IMR-90 (cell line): Measurements from ENCODE around the gene PDE4DIP. TPM values are rescaled to one million over a fixed set of nuclear protein-coding genes. Genes with fewer than 3 reads are reported as not detected.
"Not testable (repeated sequence)": the region's sequence is repeated elsewhere in the genome, so short reads cannot be mapped to it uniquely, and the experiment has no call there.

ENCODE experiments used
- ATAC-seq: fragments of 200-7000 bp; cut with Tn5 transposase; 2 replicates; pipeline ENCODE4 v1.9.1; 2020; ENCODE audit warnings: low read depth, mild to moderate bottlenecking, moderate library complexity
- BruUV-seq: library from RNA; stranded (reverse); fragments of 400-500 nt; replicated peaks from 2 replicates; lab custom pipeline; 2021; lab: Mats Ljungman, UMichigan
- CTCF ChIA-PET: fragments of 300-600 bp; formaldehyde crosslinking; extraction: SDS; loops from one replicate; lab custom pipeline; 2021; ENCODE audit warnings: antibody characterized with exemption; lab: Yijun Ruan, JAX
- POLR2A ChIA-PET: fragments of 300-600 bp; sonication (Branson Sonifier 250); formaldehyde crosslinking; loops from one replicate; lab custom pipeline; 2022; ENCODE audit warnings: antibody characterized with exemption; ENCODE audit not compliant: unreplicated experiment; lab: Charles Lee
- DNase-seq: peaks from one replicate; pipeline ENCODE4 v3.0.0; 2013
- H2AFZ ChIP-seq: replicated peaks from 2 replicates; pipeline ENCODE3; 2013; ENCODE audit warnings: low read length, mild to moderate bottlenecking; ENCODE audit not compliant: poor library complexity
- H2AK5ac ChIP-seq: 2 replicates; pipeline ENCODE4 v1.6.1; 2013; ENCODE audit warnings: low read depth, low read length, inconsistent platforms
- H2AK9ac ChIP-seq: replicated peaks from 2 replicates; pipeline ENCODE3; 2013; ENCODE audit warnings: mild to moderate bottlenecking, low read depth, low read length, moderate library complexity; ENCODE audit not compliant: poor library complexity
- H2BK120ac ChIP-seq: 2 replicates; pipeline ENCODE4 v1.6.1; 2013; ENCODE audit warnings: low read depth, low read length, inconsistent platforms
- H2BK15ac ChIP-seq: 3 replicates; pipeline ENCODE4 v1.6.1; 2013; ENCODE audit warnings: low read depth, low read length, inconsistent platforms
- H2BK20ac ChIP-seq: 2 replicates; pipeline ENCODE4 v1.6.1; 2013; ENCODE audit warnings: low read depth, mild to moderate bottlenecking, inconsistent platforms, low read length, moderate library complexity
- H2BK5ac ChIP-seq: 2 replicates; pipeline ENCODE4 v1.6.1; 2013; ENCODE audit warnings: mild to moderate bottlenecking, low read depth, low read length, inconsistent platforms; ENCODE audit not compliant: poor library complexity, severe bottlenecking
- H3K14ac ChIP-seq: replicated peaks from 2 replicates; pipeline ENCODE4 v1.6.1; 2013; ENCODE audit warnings: low read depth, low read length, inconsistent platforms
- H3K18ac ChIP-seq: 2 replicates; pipeline ENCODE4 v1.6.1; 2013; ENCODE audit warnings: low read depth, low read length, control low read depth
- H3K23ac ChIP-seq: 2 replicates; pipeline ENCODE4 v1.6.1; 2013; ENCODE audit warnings: low read depth, low read length, inconsistent platforms
- H3K27ac ChIP-seq: 2 replicates; pipeline ENCODE4 v1.5.1; 2013; ENCODE audit warnings: mild to moderate bottlenecking, control low read depth, low read length; ENCODE audit not compliant: insufficient read depth
- H3K27me3 ChIP-seq: 2 replicates; pipeline ENCODE4 v1.6.1; 2013; ENCODE audit warnings: low read length; ENCODE audit not compliant: control insufficient read depth, insufficient read depth
- H3K36me3 ChIP-seq: 2 replicates; pipeline ENCODE4 v1.6.1; 2013; ENCODE audit warnings: low read length, mixed read lengths; ENCODE audit not compliant: control insufficient read depth, insufficient read depth
- H3K4ac ChIP-seq: 2 replicates; pipeline ENCODE4 v1.6.1; 2013; ENCODE audit warnings: low read depth, low read length, inconsistent platforms
- H3K4me1 ChIP-seq: 2 replicates; pipeline ENCODE4 v1.6.1; 2013; ENCODE audit warnings: low read length, mixed read lengths; ENCODE audit not compliant: control insufficient read depth, insufficient read depth
- H3K4me2 ChIP-seq: 2 replicates; pipeline ENCODE4 v1.6.1; 2013; ENCODE audit warnings: low read depth, mild to moderate bottlenecking, control low read depth, low read length, moderate library complexity
- H3K4me3 ChIP-seq: 2 replicates; pipeline ENCODE4 v1.5.1; 2013; ENCODE audit warnings: low read depth, mild to moderate bottlenecking, control low read depth, low read length, moderate library complexity; ENCODE audit not compliant: insufficient read depth
- H3K56ac ChIP-seq: 2 replicates; pipeline ENCODE4 v1.6.1; 2013; ENCODE audit warnings: low read length, inconsistent platforms; ENCODE audit not compliant: insufficient read depth; ENCODE audit errors: extremely low read depth
- H3K79me1 ChIP-seq, 2 experiments: 2 replicates each; pipeline ENCODE4 v1.6.1; 2013; ENCODE audit warnings: low read length in 2 of 2, inconsistent platforms in 1 of 2, low read depth in 1 of 2
- H3K9ac ChIP-seq: 2 replicates; pipeline ENCODE4 v1.6.1; 2013; ENCODE audit warnings: low read depth, low read length, control low read depth
- H3K9me1 ChIP-seq: 2 replicates; pipeline ENCODE4 v1.6.1; 2013; ENCODE audit warnings: low read length, inconsistent platforms; ENCODE audit not compliant: insufficient read depth
- H3K9me3 ChIP-seq: 2 replicates; pipeline ENCODE4 v1.6.1; 2013; ENCODE audit warnings: low read length; ENCODE audit not compliant: control insufficient read depth, insufficient read depth
- H4K20me1 ChIP-seq: 2 replicates; pipeline ENCODE4 v1.6.1; 2013; ENCODE audit warnings: low read length, inconsistent platforms; ENCODE audit not compliant: insufficient read depth
- H4K5ac ChIP-seq: 2 replicates; pipeline ENCODE4 v1.6.1; 2013; ENCODE audit warnings: mild to moderate bottlenecking, low read depth, low read length, control low read depth
- H4K8ac ChIP-seq, 2 experiments: 2 replicates each; pipeline ENCODE4 v1.6.1; 2013; ENCODE audit warnings: low read depth in 2 of 2, low read length in 2 of 2, control low read depth in 1 of 2, inconsistent platforms in 1 of 2
- H4K91ac ChIP-seq: 2 replicates; pipeline ENCODE4 v1.6.1; 2013; ENCODE audit warnings: low read depth, low read length, inconsistent platforms; ENCODE audit not compliant: insufficient read depth
- WGBS, 2 experiments: methylation state at CpG; one replicate each; pipeline versions ENCODE4 v1.1.5 to v1.1.7; 2013; ENCODE audit warnings: missing lambda C conversion rate in 2 of 2; ENCODE audit not compliant: insufficient read length in 1 of 2; ENCODE audit errors: extremely low coverage in 2 of 2; 5-methylcytosine and 5-hydroxymethylcytosine counted together
- dilution Hi-C: fragments of 300-500 bp; cut with HindIII; formaldehyde crosslinking; loops from one replicate; pipeline ENCODE4 v1.14.3; 2018; ENCODE audit warnings: low sequenced_read_pairs; ENCODE audit not compliant: unreplicated experiment
- in situ Hi-C: fragments of 300-500 bp; cut with MboI; formaldehyde crosslinking; loops from 3 replicates; pipeline ENCODE4 v1.14.3; 2019; ENCODE audit warnings: low sequenced_read_pairs, inconsistent platforms, mixed read lengths
- intact Hi-C: fragments of 100-400 bp; cut with micrococcal nuclease; formaldehyde crosslinking; loops from 2 replicates; pipeline ENCODE4 v1.10.0; 2022
- polyA plus RNA-seq, 3 experiments: library from polyadenylated mRNA; depleted of rRNA; stranded (reverse); fragments of >200 nt; gene quantifications; 2 replicates each; pipeline ENCODE4 v1.2.3, GENCODE V29; 2012; ENCODE audit warnings: low replicate concordance in 1 of 3
- total RNA-seq: library from RNA; depleted of rRNA; stranded (reverse); fragments of >200 nt; gene quantifications from 2 replicates; pipeline ENCODE4 v1.2.3, GENCODE V29; 2012

The PDE4DIP gene
- total and polyA plus RNA-seq, 2 of the 4 experiments (the other 2 are of a cell fraction) = 36.7 to 74.4 TPM

GRCh38 chr1:148977785-148978184 lies 133.6 kb downstream of the PDE4DIP start:
- H2AFZ ChIP-seq, H4K91ac ChIP-seq, ATAC-seq, H3K79me1 ChIP-seq, dilution Hi-C loops, H3K14ac ChIP-seq, intact Hi-C loops, H3K4me3 ChIP-seq, POLR2A ChIA-PET, in situ Hi-C loops, H2BK15ac ChIP-seq, H3K9ac ChIP-seq, CTCF ChIA-PET, H2AK5ac ChIP-seq, H2BK120ac ChIP-seq, H2BK20ac ChIP-seq, H3K9me3 ChIP-seq, H3K18ac ChIP-seq, H3K56ac ChIP-seq, H4K5ac ChIP-seq, H3K4me1 ChIP-seq, H3K27me3 ChIP-seq, DNase-seq, H4K8ac ChIP-seq, H3K23ac ChIP-seq, H3K4me2 ChIP-seq, H3K27ac ChIP-seq, H3K4ac ChIP-seq, H3K9me1 ChIP-seq, BruUV-seq, H4K20me1 ChIP-seq, H2AK9ac ChIP-seq, H2BK5ac ChIP-seq: not testable (repeated sequence)
- WGBS, 2 experiments = 100% methylated on average over 1 of the region's 1 CpG; no CpG with 5 or more reads in 1 of the 2 experiments
- H3K36me3 ChIP-seq = peaks cover 21% of the 10 kb centered on the region

- H3K9ac ChIP-seq, H3K9me3 ChIP-seq, H4K5ac ChIP-seq, H3K56ac ChIP-seq, H3K27me3 ChIP-seq, DNase-seq, H3K18ac ChIP-seq, H3K4me1 ChIP-seq, H2AFZ ChIP-seq, H3K4me2 ChIP-seq, H2BK120ac ChIP-seq, intact Hi-C loops, dilution Hi-C loops, H2AK5ac ChIP-seq, H3K4me3 ChIP-seq, POLR2A ChIA-PET, H3K27ac ChIP-seq, CTCF ChIA-PET, H2BK5ac ChIP-seq, H3K4ac ChIP-seq, H2BK20ac ChIP-seq, H2AK9ac ChIP-seq, H3K79me1 ChIP-seq, H3K9me1 ChIP-seq, BruUV-seq, H4K91ac ChIP-seq, in situ Hi-C loops, H3K14ac ChIP-seq, H3K36me3 ChIP-seq, H4K8ac ChIP-seq, H4K20me1 ChIP-seq, ATAC-seq, H3K23ac ChIP-seq: not testable (repeated sequence)
- no CpG with 5 or more reads among the region's 3 CpGs for WGBS, 2 experiments
- 0 out of 3 replicates have a peak overlapping the region, but pooled peaks have one; percentile 27 for H2BK15ac ChIP-seq
Measured at GRCh38 chr1:148989378-148989777, 145.2 kb downstream of the PDE4DIP start.
